Measurements from ENCODE around the gene ARMC5. TPM values are rescaled to one million over a fixed set of nuclear protein-coding genes. Genes with fewer than 3 reads are reported as not detected.

The ARMC5 gene
- total and polyA plus RNA-seq, 12 donors = 2.9 to 37.9 (median 12.0) TPM

- no peak for TF ChIP-seq POLR2A (IDR thresholded peaks at IDR 0.05)
- no peak for TF ChIP-seq CTCF (IDR thresholded peaks at IDR 0.05)
- no peak overlapping the region for H3K4me3 ChIP-seq
- no peaks in the 10 kb centered on the region for H3K36me3 ChIP-seq (replicated peaks in 1 of 2)
- no peaks in the 10 kb centered on the region for H3K9me3 ChIP-seq (replicated peaks in 1 of 3)
- 65 to 86% (median 73%) methylated on average over 1 to 3 of the region's 3 CpGs for WGBS, 4 donors
- no peaks in the 10 kb centered on the region for H3K27me3 ChIP-seq
- intact Hi-C loops (cut with DNase I) = no loop called here
- no peak for DNase-seq
- H3K27ac ChIP-seq = no peak overlapping the region
- peaks cover 0 to 5% of the 10 kb centered on the region in 2 donors for H3K4me1 ChIP-seq (replicated peaks in 1 of 2)
Measured at GRCh38 chr16:31423241-31423640, 36.1 kb upstream of the ARMC5 start.

GRCh38 chr16:31423801-31424200 lies 35.5 kb upstream of the ARMC5 start:
- WGBS, 4 donors = 69 to 86% (median 74%) methylated on average over 10 to 12 of the region's 12 CpGs
- H3K9me3 ChIP-seq (replicated peaks in 1 of 3) = no peaks in the 10 kb centered on the region
- no peak overlapping the region for H3K27ac ChIP-seq
- peaks cover 0 to 5% of the 10 kb centered on the region in 2 donors for H3K4me1 ChIP-seq (replicated peaks in 1 of 2)
- H3K27me3 ChIP-seq = no peaks in the 10 kb centered on the region
- DNase-seq = no peak
- TF ChIP-seq POLR2A (IDR thresholded peaks at IDR 0.05) (no peak), CTCF (IDR thresholded peaks at IDR 0.05) (no peak)
- H3K36me3 ChIP-seq (replicated peaks in 1 of 2) = no peaks in the 10 kb centered on the region
- intact Hi-C loops (cut with DNase I) = no loop called here
- no peak overlapping the region for H3K4me3 ChIP-seq

- WGBS, 4 donors = 12 to 42% (median 30%) methylated on average over 31 to 73 of the region's 83 CpGs
- Histone ChIP-seq H3K4me3 (peak overlapping the region in 1 of 4 donors; percentile 49), H3K4me1 (replicated peaks in 1 of 2) (peaks cover 0 to 5% of the 10 kb centered on the region in 2 donors), H3K36me3 (replicated peaks in 1 of 2) (no peaks in the 10 kb centered on the region), H3K9me3 (replicated peaks in 1 of 3) (no peaks in the 10 kb centered on the region), H3K27me3 (no peaks in the 10 kb centered on the region), H3K27ac (peak overlapping the region in 1 of 5 donors; percentile 17)
- intact Hi-C loops (cut with DNase I) = no loop called here
- peak; percentile 33 to 66 (median 51) for DNase-seq
- no peak for TF ChIP-seq POLR2A (IDR thresholded peaks at IDR 0.05)
- no peak for TF ChIP-seq CTCF (IDR thresholded peaks at IDR 0.05)
Measured at GRCh38 chr16:31427441-31428278, 31.6 kb upstream of the ARMC5 start.

- intact Hi-C loops (cut with DNase I) = no loop called here
- 55 to 66% (median 64%) methylated on average over 6 to 7 of the region's 7 CpGs for WGBS, 4 donors
Measured at GRCh38 chr16:31428279-31428597, 31.1 kb upstream of the ARMC5 start, which contains the start of gene COX6A2. Gene COX6A2, minus strand, starts transcription at chr16:31428360. Its CDS starts 35 bp downstream, at chr16:31428325.

More at GRCh38 chr16:31428279-31428597, 31.1 kb upstream of the ARMC5 start, which contains the start of gene COX6A2:
- H3K27me3 ChIP-seq = no peaks in the 10 kb centered on the region
- TF ChIP-seq POLR2A (IDR thresholded peaks at IDR 0.05) (no peak), CTCF (IDR thresholded peaks at IDR 0.05) (no peak)
- peaks cover 0 to 5% of the 10 kb centered on the region in 2 donors for H3K4me1 ChIP-seq (replicated peaks in 1 of 2)
- no peaks in the 10 kb centered on the region for H3K36me3 ChIP-seq (replicated peaks in 1 of 2)
- peak within 1 kb of the TSS in 1 of 4 donors; percentile 49 for H3K4me3 ChIP-seq
- H3K27ac ChIP-seq = peak within 1 kb of the TSS in 1 of 5 donors; percentile 17
- DNase-seq = no peak
- no peaks in the 10 kb centered on the region for H3K9me3 ChIP-seq (replicated peaks in 1 of 3)

Measured in adrenal gland (tissue), 12 donors.